H9 (cell line): ENCODE results near the gene ZSWIM3. TPM values are rescaled to one million over a fixed set of nuclear protein-coding genes. Genes with fewer than 3 reads are reported as not detected.
A peak's percentile ranks its signal among the peaks of the same experiment; 100 is the strongest.

ENCODE experiments used
- DNase-seq: peaks from one replicate; pipeline ENCODE4 v3.0.0-alpha.2; 2017
- H2AFZ ChIP-seq: one replicate; pipeline ENCODE4 v1.6.1; 2013; ENCODE audit warnings: mild to moderate bottlenecking, low read length, control low read depth, moderate library complexity
- H2AK5ac ChIP-seq: 2 replicates; pipeline ENCODE4 v1.6.1; 2013; ENCODE audit warnings: low read length, control low read depth, mixed read lengths; ENCODE audit not compliant: insufficient read length
- H2BK120ac ChIP-seq: one replicate; pipeline ENCODE4 v1.6.1; 2013; ENCODE audit warnings: low read depth, mild to moderate bottlenecking, low read length, control low read depth, inconsistent platforms; ENCODE audit not compliant: poor library complexity, severe bottlenecking
- H2BK12ac ChIP-seq: 2 replicates; pipeline ENCODE4 v1.6.1; 2013; ENCODE audit warnings: low read length, control low read depth, mixed read lengths, low read depth; ENCODE audit not compliant: insufficient read length
- H2BK15ac ChIP-seq: 2 replicates; pipeline ENCODE4 v1.6.1; 2013; ENCODE audit warnings: low read depth, low read length, control low read depth
- H2BK20ac ChIP-seq: one replicate; pipeline ENCODE4 v1.6.1; 2013; ENCODE audit warnings: low read depth, mild to moderate bottlenecking, low read length, control low read depth, inconsistent platforms; ENCODE audit not compliant: poor library complexity, severe bottlenecking
- H2BK5ac ChIP-seq: 2 replicates; pipeline ENCODE4 v1.6.1; 2013; ENCODE audit warnings: low read length, control low read depth, mixed read lengths; ENCODE audit not compliant: insufficient read length
- H3K14ac ChIP-seq: 2 replicates; pipeline ENCODE4 v1.6.1; 2013; ENCODE audit warnings: low read length, control low read depth; ENCODE audit not compliant: insufficient read depth
- H3K18ac ChIP-seq: 2 replicates; pipeline ENCODE4 v1.6.1; 2013; ENCODE audit warnings: low read depth, mild to moderate bottlenecking, mixed read lengths, low read length, control low read depth; ENCODE audit not compliant: insufficient read length
- H3K23ac ChIP-seq: 2 replicates; pipeline ENCODE4 v1.6.1; 2013; ENCODE audit warnings: low read length, control low read depth, mixed read lengths, low read depth; ENCODE audit not compliant: insufficient read length
- H3K23me2 ChIP-seq: 2 replicates; pipeline ENCODE4 v1.6.1; 2013; ENCODE audit warnings: low read depth, mild to moderate bottlenecking, mixed read lengths, low read length, control low read depth; ENCODE audit not compliant: insufficient read length, poor library complexity, severe bottlenecking
- H3K27ac ChIP-seq: 2 replicates; pipeline ENCODE4 v1.5.1; 2013; ENCODE audit warnings: low read length, control low read depth, mixed read lengths, low read depth; ENCODE audit not compliant: insufficient read length
- H3K27me3 ChIP-seq: 2 replicates; pipeline ENCODE4 v1.6.1; 2013; ENCODE audit warnings: low read length, control low read depth, inconsistent platforms; ENCODE audit not compliant: insufficient read depth
- H3K4ac ChIP-seq: 2 replicates; pipeline ENCODE4 v1.6.1; 2013; ENCODE audit warnings: low read depth, mild to moderate bottlenecking, control low read depth, inconsistent platforms, low read length, moderate library complexity
- H3K4me1 ChIP-seq: 2 replicates; pipeline ENCODE4 v1.6.1; 2013; ENCODE audit warnings: low read length, control low read depth, inconsistent platforms; ENCODE audit not compliant: insufficient read depth
- H3K4me2 ChIP-seq: 2 replicates; pipeline ENCODE4 v1.6.1; 2013; ENCODE audit warnings: low read length, control low read depth, mixed read lengths; ENCODE audit not compliant: insufficient read length, insufficient read depth
- H3K56ac ChIP-seq: 2 replicates; pipeline ENCODE4 v1.6.1; 2013; ENCODE audit warnings: low read depth, mild to moderate bottlenecking, mixed read lengths, low read length, control low read depth; ENCODE audit not compliant: insufficient read length
- H3K79me1 ChIP-seq: 2 replicates; pipeline ENCODE4 v1.6.1; 2013; ENCODE audit warnings: low read depth, mild to moderate bottlenecking, moderate library complexity, low read length, control low read depth, inconsistent platforms; ENCODE audit not compliant: insufficient read depth, poor library complexity, severe bottlenecking
- H3K79me2 ChIP-seq: 2 replicates; pipeline ENCODE4 v1.6.1; 2013; ENCODE audit warnings: low read length, control low read depth, inconsistent platforms; ENCODE audit not compliant: insufficient read depth
- H3K9ac ChIP-seq: 2 replicates; pipeline ENCODE4 v1.6.1; 2013; ENCODE audit warnings: low read length, control low read depth, mixed read lengths; ENCODE audit not compliant: insufficient read length; ENCODE audit errors: extremely low read depth
- H3K9me3 ChIP-seq: one replicate; pipeline ENCODE4 v1.6.1; 2013; ENCODE audit warnings: low read depth, low read length, inconsistent platforms; ENCODE audit not compliant: control insufficient read depth
- H3T11ph ChIP-seq: one replicate; pipeline ENCODE4 v1.6.1; 2013; ENCODE audit warnings: mild to moderate bottlenecking, low read length, control low read depth, inconsistent platforms
- H4K20me1 ChIP-seq: one replicate; pipeline ENCODE4 v1.6.1; 2013; ENCODE audit not compliant: control insufficient read depth, insufficient read length, insufficient read depth
- H4K5ac ChIP-seq: 2 replicates; pipeline ENCODE4 v1.6.1; 2013; ENCODE audit warnings: low read depth, mild to moderate bottlenecking, mixed read lengths, low read length, control low read depth; ENCODE audit not compliant: insufficient read length
- H4K8ac ChIP-seq: replicated peaks from 2 replicates; pipeline ENCODE4 v1.6.1; 2013; ENCODE audit warnings: low read length, control low read depth, mixed read lengths, low read depth; ENCODE audit not compliant: insufficient read length
- H4K91ac ChIP-seq: 2 replicates; pipeline ENCODE4 v1.6.1; 2013; ENCODE audit warnings: low read depth, mild to moderate bottlenecking, moderate library complexity, mixed read lengths, low read length, control low read depth; ENCODE audit not compliant: insufficient read length
- H3K27ac Mint-ChIP-seq, 3 experiments: 2 replicates in 2 of 3; 3 replicates in 1 of 3; pipeline ENCODE4 v1.8.0; 2020 to 2021; ENCODE audit warnings: mixed read lengths in 3 of 3, mild to moderate bottlenecking in 1 of 3, moderate library complexity in 1 of 3
- H3K27me3 Mint-ChIP-seq: 2 replicates; pipeline ENCODE4 v1.8.0; 2021; ENCODE audit warnings: low read depth, mild to moderate bottlenecking, moderate library complexity, mixed read lengths
- H3K36me3 Mint-ChIP-seq, 3 experiments: 2 replicates in 2 of 3; 3 replicates in 1 of 3; pipeline ENCODE4 v1.8.0; 2020 to 2021; ENCODE audit warnings: low read depth in 3 of 3, mixed read lengths in 3 of 3; ENCODE audit not compliant: insufficient read depth in 1 of 3
- H3K4me1 Mint-ChIP-seq, 2 experiments: 2 replicates each; pipeline ENCODE4 v1.8.0; 2020; ENCODE audit warnings: mixed read lengths in 2 of 2
- H3K4me3 Mint-ChIP-seq, 2 experiments: 2 replicates in 1 of 2; 3 replicates in 1 of 2; pipeline ENCODE4 v1.8.0; 2020 to 2021; ENCODE audit warnings: mild to moderate bottlenecking in 2 of 2, mixed read lengths in 2 of 2, moderate library complexity in 1 of 2
- H3K9me3 Mint-ChIP-seq, 2 experiments: 2 replicates in 1 of 2; 3 replicates in 1 of 2; pipeline ENCODE4 v1.8.0; 2020; ENCODE audit warnings: mild to moderate bottlenecking in 2 of 2, mixed read lengths in 2 of 2, moderate library complexity in 1 of 2
- WGBS: extraction: QIAGEN DNeasy Blood & Tissue Kit; methylation state at CpG from one replicate; pipeline ENCODE4 v1.1.7; 2013; ENCODE audit warnings: missing lambda C conversion rate, low lambda C conversion rate, mixed read lengths; ENCODE audit not compliant: insufficient read length; ENCODE audit errors: extremely low coverage; 5-methylcytosine and 5-hydroxymethylcytosine counted together
- total RNA-seq: library from RNA; stranded (reverse); gene quantifications from 2 replicates; pipeline ENCODE4 v1.2.1, GENCODE V29; 2021
- TF ChIP-seq, protein P1 (sequence below): fragments of 200-600 bp; sonication (generic); conservative IDR thresholded peaks from 3 replicates; pipeline ENCODE4 v1.8.0; 2021; ENCODE audit warnings: antibody characterized with exemption, mild to moderate bottlenecking

The ZSWIM3 gene
- total RNA-seq, 1 experiment from 2014 or later, result 8.0 TPM

DNA sequence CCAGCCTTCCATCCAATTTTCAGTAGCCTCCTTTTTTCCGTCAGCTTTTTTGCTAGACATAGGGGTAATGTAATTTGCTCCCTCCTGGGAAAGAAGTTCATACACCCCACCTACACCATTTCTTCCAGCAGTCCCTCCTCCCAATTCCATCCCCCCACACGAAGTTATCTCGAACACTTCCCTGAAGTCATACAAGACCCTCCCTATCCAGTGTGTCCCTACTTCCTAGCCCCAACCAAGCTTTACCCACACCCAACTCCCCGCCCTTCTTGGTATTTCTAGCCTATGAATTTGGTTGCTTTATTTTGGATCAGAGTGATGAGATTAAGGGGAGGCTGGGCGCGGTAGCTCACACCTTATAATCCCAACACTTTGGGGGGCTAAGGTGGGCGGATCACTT lies 43.9 kb upstream of the ZSWIM3 start:
- Histone ChIP-seq H4K8ac (no peak overlapping the region), H2AK5ac (no peak overlapping the region), H4K20me1 (no peaks in the 10 kb centered on the region), H3K4me2 (peak overlapping the region; percentile 71), H3K79me2 (peaks cover 10% of the 10 kb centered on the region; the same call in 1 of the 2 replicates), H3K23ac (no peak overlapping the region), H3K4me1 (no peaks in the 10 kb centered on the region), H2BK12ac (no peak overlapping the region), H3K27me3 (no peaks in the 10 kb centered on the region), H3K27ac (no peak overlapping the region), H3T11ph (no peak overlapping the region), H3K14ac (no peak overlapping the region), H3K18ac (no peak overlapping the region), H3K79me1 (peaks cover 3% of the 10 kb centered on the region), H4K91ac (no peak overlapping the region), H2AFZ (no peak overlapping the region), H2BK20ac (no peak overlapping the region), H2BK15ac (no peak overlapping the region), H3K23me2 (peaks cover 7% of the 10 kb centered on the region), H3K9me3 (no peaks in the 10 kb centered on the region), H3K4ac (no peak overlapping the region), H2BK120ac (no peak overlapping the region), H3K56ac (no peak overlapping the region), H2BK5ac (no peak overlapping the region), H3K9ac (peak overlapping the region; percentile 82), H4K5ac (no peak overlapping the region)
- Mint-ChIP-seq H3K9me3 (peaks cover 0 to 3% of the 10 kb centered on the region in 2 experiments; a peak in 2 of 5 replicates), H3K36me3 (peaks cover 45 to 73% (median 66%) of the 10 kb centered on the region in 3 experiments), H3K27ac (peak overlapping the region in 2 of 3 experiments; percentile 81 to 95; a peak in 4 of 7 replicates), H3K4me1 (peaks cover 16 to 19% of the 10 kb centered on the region in 2 experiments), H3K27me3 (no peaks in the 10 kb centered on the region), H3K4me3 (peak overlapping the region; percentile 98 to 99)
- DNase-seq, result no peak
- TF ChIP-seq, protein P1, sequence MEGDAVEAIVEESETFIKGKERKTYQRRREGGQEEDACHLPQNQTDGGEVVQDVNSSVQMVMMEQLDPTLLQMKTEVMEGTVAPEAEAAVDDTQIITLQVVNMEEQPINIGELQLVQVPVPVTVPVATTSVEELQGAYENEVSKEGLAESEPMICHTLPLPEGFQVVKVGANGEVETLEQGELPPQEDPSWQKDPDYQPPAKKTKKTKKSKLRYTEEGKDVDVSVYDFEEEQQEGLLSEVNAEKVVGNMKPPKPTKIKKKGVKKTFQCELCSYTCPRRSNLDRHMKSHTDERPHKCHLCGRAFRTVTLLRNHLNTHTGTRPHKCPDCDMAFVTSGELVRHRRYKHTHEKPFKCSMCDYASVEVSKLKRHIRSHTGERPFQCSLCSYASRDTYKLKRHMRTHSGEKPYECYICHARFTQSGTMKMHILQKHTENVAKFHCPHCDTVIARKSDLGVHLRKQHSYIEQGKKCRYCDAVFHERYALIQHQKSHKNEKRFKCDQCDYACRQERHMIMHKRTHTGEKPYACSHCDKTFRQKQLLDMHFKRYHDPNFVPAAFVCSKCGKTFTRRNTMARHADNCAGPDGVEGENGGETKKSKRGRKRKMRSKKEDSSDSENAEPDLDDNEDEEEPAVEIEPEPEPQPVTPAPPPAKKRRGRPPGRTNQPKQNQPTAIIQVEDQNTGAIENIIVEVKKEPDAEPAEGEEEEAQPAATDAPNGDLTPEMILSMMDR, result no peak
- no CpG with 5 or more reads among the region's 7 CpGs for WGBS
